HG02571 (cell line): ENCODE measurements around the gene MTMR3.

ENCODE experiments used
- ATAC-seq: cut with Tn5 transposase; IDR thresholded peaks from one replicate; pipeline ENCODE4 v1.9.1; 2021; ENCODE audit warnings: mild to moderate bottlenecking, moderate library complexity; ENCODE audit not compliant: unreplicated experiment

Gene MTMR3

GRCh38 chr22:29998627-29999384 lies 115.8 kb downstream of the MTMR3 start:
- ATAC-seq = no peak

- no peak for ATAC-seq
These were observed 117.6 kb downstream of the MTMR3 start for GRCh38 chr22:30000566-30000965.

- ATAC-seq = no peak
These were observed 118.5 kb downstream of the MTMR3 start for GRCh38 chr22:30001459-30001858.

- no peak for ATAC-seq
These were observed 120.0 kb downstream of the MTMR3 start for GRCh38 chr22:30002861-30003486.

- no peak for ATAC-seq
These were observed 121.1 kb downstream of the MTMR3 start for GRCh38 chr22:30004101-30004500.

- ATAC-seq = no peak
These were observed 121.7 kb downstream of the MTMR3 start for GRCh38 chr22:30004694-30005093.

GRCh38 chr22:30005213-30005857 lies 122.4 kb downstream of the MTMR3 start:
- ATAC-seq = no peak

GRCh38 chr22:30007361-30007760 lies 124.4 kb downstream of the MTMR3 start:
- no peak for ATAC-seq

GRCh38 chr22:30008401-30008800 lies 125.4 kb downstream of the MTMR3 start:
- ATAC-seq = no peak

- ATAC-seq = no peak
These were observed 126.5 kb downstream of the MTMR3 start for GRCh38 chr22:30009478-30009877.

- ATAC-seq = no peak
These were observed 127.9 kb downstream of the MTMR3 start for GRCh38 chr22:30010789-30011405.

- ATAC-seq = no peak
These were observed 130.2 kb downstream of the MTMR3 start for GRCh38 chr22:30013201-30013600.

- no peak for ATAC-seq
These were observed 131.3 kb downstream of the MTMR3 start for GRCh38 chr22:30014244-30014643.

- no peak for ATAC-seq
These were observed 132.3 kb downstream of the MTMR3 start for GRCh38 chr22:30015229-30015797.

GRCh38 chr22:30015846-30016245 lies 132.9 kb downstream of the MTMR3 start:
- ATAC-seq = no peak

GRCh38 chr22:30016596-30016995 lies 133.6 kb downstream of the MTMR3 start:
- ATAC-seq = no peak

GRCh38 chr22:30017375-30018223 lies 134.6 kb downstream of the MTMR3 start:
- no peak for ATAC-seq

- ATAC-seq = no peak
These were observed 137.5 kb downstream of the MTMR3 start for GRCh38 chr22:30020511-30020910.

- no peak for ATAC-seq
These were observed 138.4 kb downstream of the MTMR3 start for GRCh38 chr22:30021338-30021737.

- no peak for ATAC-seq
These were observed 139.1 kb downstream of the MTMR3 start for GRCh38 chr22:30021881-30022619.
